ENCODE data around the gene SHLD1. TPM values are rescaled to one million over a fixed set of nuclear protein-coding genes. Genes with fewer than 3 reads are reported as not detected.

SHLD1 gene
- total RNA-seq, 1 donor from 2014 or later, result 3.5 TPM

DNA sequence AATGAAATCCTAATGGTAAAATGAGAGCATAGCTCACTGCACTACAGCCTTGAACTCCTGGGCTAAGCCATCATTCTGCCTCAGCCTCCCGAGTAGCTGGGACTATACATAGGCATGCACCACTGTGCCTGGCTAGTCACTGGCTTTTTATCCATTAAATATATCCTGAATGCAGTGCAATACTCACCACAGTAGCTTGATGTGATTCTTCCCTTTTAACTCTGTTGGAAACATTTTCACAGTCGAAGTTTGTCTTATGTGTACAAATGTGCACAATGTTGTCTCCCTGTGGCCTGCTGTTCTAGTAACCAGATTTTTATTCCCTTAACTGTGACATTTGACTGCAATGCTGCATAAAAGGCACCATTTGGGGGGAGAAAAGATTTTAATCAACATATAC, 143.4 kb downstream of the SHLD1 start:
- Histone ChIP-seq H4K20me1 (ENCODE audit: insufficient read depth, low read length) (no peaks in the 10 kb centered on the region), H3K27me3 (ENCODE audit: insufficient read depth, low read length) (peaks cover 18% of the 10 kb centered on the region), H3K9me3 (ENCODE audit: insufficient read depth, low read depth, low read length) (no peaks in the 10 kb centered on the region), H3K36me3 (ENCODE audit: insufficient read depth, low read length) (no peaks in the 10 kb centered on the region), H3K9ac (ENCODE audit: low read length) (no peak overlapping the region), H2AFZ (ENCODE audit: low read depth, low read length) (no peak overlapping the region), H3K27ac (ENCODE audit: low read depth, low read length) (no peak overlapping the region), H3K4me2 (ENCODE audit: low read length) (no peak overlapping the region), H3K4me3 (ENCODE audit: insufficient read depth, low read depth, low read length) (no peak overlapping the region), H3K4me1 (ENCODE audit: insufficient read depth, low read length) (no peaks in the 10 kb centered on the region), H3K79me2 (ENCODE audit: insufficient read depth, low read length) (no peaks in the 10 kb centered on the region)
- Mint-ChIP-seq H3K27me3 (ENCODE audit: low read depth, unreplicated experiment) (peaks cover 17% of the 10 kb centered on the region), H3K36me3 (ENCODE audit: low read depth, unreplicated experiment) (no peaks in the 10 kb centered on the region), H3K4me3 (ENCODE audit: unreplicated experiment) (no peak overlapping the region), H3K27ac (ENCODE audit: unreplicated experiment) (no peak overlapping the region), H3K9me3 (ENCODE audit: unreplicated experiment) (peaks cover 8% of the 10 kb centered on the region), H3K4me1 (ENCODE audit: low read depth, unreplicated experiment) (no peaks in the 10 kb centered on the region)
- TF ChIP-seq EZH2 (IDR thresholded peaks at IDR 0.05; ENCODE audit: insufficient read depth, low read length), result no peak
- TF ChIP-seq CTCF (IDR thresholded peaks at IDR 0.05; ENCODE audit: insufficient read depth, low read depth, low read length), result no peak
- DNase-seq (ENCODE audit: low read depth) (no peak), FAIRE-seq (no peak)

- no peak overlapping the region for H2AFZ ChIP-seq (ENCODE audit: low read depth, low read length)
- Mint-ChIP-seq H3K27ac (ENCODE audit: unreplicated experiment) (no peak overlapping the region), H3K36me3 (ENCODE audit: low read depth, unreplicated experiment) (no peaks in the 10 kb centered on the region), H3K4me1 (ENCODE audit: low read depth, unreplicated experiment) (no peaks in the 10 kb centered on the region), H3K27me3 (ENCODE audit: low read depth, unreplicated experiment) (peaks cover 17% of the 10 kb centered on the region), H3K4me3 (ENCODE audit: unreplicated experiment) (no peak overlapping the region), H3K9me3 (ENCODE audit: unreplicated experiment) (peaks cover 8% of the 10 kb centered on the region)
- FAIRE-seq, result no peak
- no peaks in the 10 kb centered on the region for H3K79me2 ChIP-seq (ENCODE audit: insufficient read depth, low read length)
- no peaks in the 10 kb centered on the region for H4K20me1 ChIP-seq (ENCODE audit: insufficient read depth, low read length)
- DNase-seq (ENCODE audit: low read depth), result no peak
- H3K4me3 ChIP-seq (ENCODE audit: insufficient read depth, low read depth, low read length), result no peak overlapping the region
- no peak for TF ChIP-seq CTCF (IDR thresholded peaks at IDR 0.05; ENCODE audit: insufficient read depth, low read depth, low read length)
- no peak for TF ChIP-seq EZH2 (IDR thresholded peaks at IDR 0.05; ENCODE audit: insufficient read depth, low read length)
- no peaks in the 10 kb centered on the region for H3K4me1 ChIP-seq (ENCODE audit: insufficient read depth, low read length)
- H3K9ac ChIP-seq (ENCODE audit: low read length), result no peak overlapping the region
- no peaks in the 10 kb centered on the region for H3K36me3 ChIP-seq (ENCODE audit: insufficient read depth, low read length)
- no peak overlapping the region for H3K27ac ChIP-seq (ENCODE audit: low read depth, low read length)
- peaks cover 17% of the 10 kb centered on the region for H3K27me3 ChIP-seq (ENCODE audit: insufficient read depth, low read length)
- H3K9me3 ChIP-seq (ENCODE audit: insufficient read depth, low read depth, low read length), result no peaks in the 10 kb centered on the region
- no peak overlapping the region for H3K4me2 ChIP-seq (ENCODE audit: low read length)
Observed at GRCh38 chr20:5895626-5896025, 145.4 kb downstream of the SHLD1 start.

DNA sequence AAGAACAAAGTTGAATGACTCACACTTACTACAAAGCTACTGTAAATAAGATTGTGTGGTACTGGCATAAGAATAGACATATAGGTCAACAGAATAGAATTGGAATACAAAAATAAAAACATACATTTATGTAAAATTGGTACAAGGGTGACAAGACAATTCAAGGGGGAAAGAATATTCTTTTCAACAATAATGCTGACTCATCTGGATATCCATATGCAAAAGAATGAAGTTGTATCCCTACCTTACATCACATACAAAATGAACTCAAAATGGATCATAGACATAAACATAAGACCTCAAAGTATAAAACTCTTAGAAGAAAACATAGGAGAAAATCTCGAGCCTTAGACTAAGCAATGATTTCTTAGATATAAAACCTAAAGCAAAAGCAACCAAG, 149.2 kb downstream of the SHLD1 start:
- no peaks in the 10 kb centered on the region for H3K79me2 ChIP-seq (ENCODE audit: insufficient read depth, low read length)
- H3K4me1 Mint-ChIP-seq (ENCODE audit: low read depth, unreplicated experiment), result no peaks in the 10 kb centered on the region
- no peak overlapping the region for H3K27ac ChIP-seq (ENCODE audit: low read depth, low read length)
- H3K4me2 ChIP-seq (ENCODE audit: low read length), result no peak overlapping the region
- no peak overlapping the region for H3K27ac Mint-ChIP-seq (ENCODE audit: unreplicated experiment)
- H3K36me3 Mint-ChIP-seq (ENCODE audit: low read depth, unreplicated experiment), result no peaks in the 10 kb centered on the region
- no peaks in the 10 kb centered on the region for H3K9me3 ChIP-seq (ENCODE audit: insufficient read depth, low read depth, low read length)
- H3K27me3 Mint-ChIP-seq (ENCODE audit: low read depth, unreplicated experiment), result peaks cover 33% of the 10 kb centered on the region
- H4K20me1 ChIP-seq (ENCODE audit: insufficient read depth, low read length), result no peaks in the 10 kb centered on the region
- H3K9ac ChIP-seq (ENCODE audit: low read length), result no peak overlapping the region
- H3K4me3 Mint-ChIP-seq (ENCODE audit: unreplicated experiment), result no peak overlapping the region
- FAIRE-seq (no peak), DNase-seq (ENCODE audit: low read depth) (no peak)
- TF ChIP-seq CTCF (IDR thresholded peaks at IDR 0.05; ENCODE audit: insufficient read depth, low read depth, low read length), result no peak
- no peak for TF ChIP-seq EZH2 (IDR thresholded peaks at IDR 0.05; ENCODE audit: insufficient read depth, low read length)
- H2AFZ ChIP-seq (ENCODE audit: low read depth, low read length), result no peak overlapping the region
- peaks cover 5% of the 10 kb centered on the region for H3K9me3 Mint-ChIP-seq (ENCODE audit: unreplicated experiment)
- no peaks in the 10 kb centered on the region for H3K36me3 ChIP-seq (ENCODE audit: insufficient read depth, low read length)
- no peaks in the 10 kb centered on the region for H3K4me1 ChIP-seq (ENCODE audit: insufficient read depth, low read length)
- no peak overlapping the region for H3K4me3 ChIP-seq (ENCODE audit: insufficient read depth, low read depth, low read length)
- peaks cover 17% of the 10 kb centered on the region for H3K27me3 ChIP-seq (ENCODE audit: insufficient read depth, low read length)
